ENCODE measurements around the gene CAMSAP2.

- TF ChIP-seq CTCF (conservative IDR thresholded peaks at IDR 0.05): no peak
- no peak for TF ChIP-seq ZFX (IDR thresholded peaks at IDR 0.05)
Measured at GRCh38 chr1:200867018-200867811, 128.5 kb downstream of the CAMSAP2 start.
